ENCODE results near the gene ALKBH3.

The ALKBH3 gene

GRCh38 chr11:43942662-43943371 is 62.2 kb downstream of the ALKBH3 start:
- TF ChIP-seq TAF1 (IDR thresholded peaks at IDR 0.05; ENCODE audit: borderline replicate concordance, insufficient read depth, low read length) (no peak), REST (IDR thresholded peaks at IDR 0.05; ENCODE audit: insufficient read depth in 1 of 2, low read depth in 2 of 2, low read length in 2 of 2) (no peak), FOXP2 (optimal IDR thresholded peaks at IDR 0.05; ENCODE audit: borderline replicate concordance, extremely low read depth, extremely low read length, insufficient read depth) (no peak), POLR2AphosphoS5 (IDR thresholded peaks at IDR 0.05; ENCODE audit: low read depth, low read length) (no peak), SIN3A (IDR thresholded peaks at IDR 0.05; ENCODE audit: borderline replicate concordance, insufficient read depth, low read length) (no peak)

GRCh38 chr11:43943372-43943930 is 62.8 kb downstream of the ALKBH3 start:
- TF ChIP-seq REST (IDR thresholded peaks at IDR 0.05; ENCODE audit: insufficient read depth in 1 of 2, low read depth in 2 of 2, low read length in 2 of 2) (no peak), SIN3A (IDR thresholded peaks at IDR 0.05; ENCODE audit: borderline replicate concordance, insufficient read depth, low read length) (no peak), POLR2AphosphoS5 (IDR thresholded peaks at IDR 0.05; ENCODE audit: low read depth, low read length) (no peak), TAF1 (IDR thresholded peaks at IDR 0.05; ENCODE audit: borderline replicate concordance, insufficient read depth, low read length) (no peak), FOXP2 (optimal IDR thresholded peaks at IDR 0.05; ENCODE audit: borderline replicate concordance, extremely low read depth, extremely low read length, insufficient read depth) (no peak)

- no peak for TF ChIP-seq POLR2AphosphoS5 (IDR thresholded peaks at IDR 0.05; ENCODE audit: low read depth, low read length)
- peak; percentile 45 for TF ChIP-seq FOXP2 (optimal IDR thresholded peaks at IDR 0.05; ENCODE audit: borderline replicate concordance, extremely low read depth, extremely low read length, insufficient read depth)
- no peak for TF ChIP-seq SIN3A (IDR thresholded peaks at IDR 0.05; ENCODE audit: borderline replicate concordance, insufficient read depth, low read length)
- TF ChIP-seq TAF1 (IDR thresholded peaks at IDR 0.05; ENCODE audit: borderline replicate concordance, insufficient read depth, low read length) = no peak
- TF ChIP-seq REST (IDR thresholded peaks at IDR 0.05; ENCODE audit: insufficient read depth in 1 of 2, low read depth in 2 of 2, low read length in 2 of 2) = no peak
These were observed 63.5 kb downstream of the ALKBH3 start for GRCh38 chr11:43943931-43944751.

- TF ChIP-seq FOXP2 (optimal IDR thresholded peaks at IDR 0.05; ENCODE audit: borderline replicate concordance, extremely low read depth, extremely low read length, insufficient read depth) (no peak), TAF1 (IDR thresholded peaks at IDR 0.05; ENCODE audit: borderline replicate concordance, insufficient read depth, low read length) (0 out of 2 replicates have a peak, but pooled peaks have one; percentile 24)
These were observed 64.2 kb downstream of the ALKBH3 start for GRCh38 chr11:43944761-43945311.

GRCh38 chr11:43947003-43947500 is 66.4 kb downstream of the ALKBH3 start:
- TF ChIP-seq REST (IDR thresholded peaks at IDR 0.05; ENCODE audit: insufficient read depth in 1 of 2, low read depth in 2 of 2, low read length in 2 of 2) (no peak), FOXP2 (optimal IDR thresholded peaks at IDR 0.05; ENCODE audit: borderline replicate concordance, extremely low read depth, extremely low read length, insufficient read depth) (no peak), TAF1 (IDR thresholded peaks at IDR 0.05; ENCODE audit: borderline replicate concordance, insufficient read depth, low read length) (no peak)

Data from PFSK-1 (cell line).